Neural cell (in vitro differentiated cells): Measurements from ENCODE around the gene POM121L12. TPM values are rescaled to one million over a fixed set of nuclear protein-coding genes. Genes with fewer than 3 reads are reported as not detected.

Source experiments
- H2AFZ ChIP-seq: fragments of 200-600, 300-800 bp; sonication (generic), shearing (Covaris generic); 2 replicates; pipeline ENCODE4 v1.6.0; 2014; ENCODE audit warnings: low read depth, mild to moderate bottlenecking, antibody characterized with exemption, low read length, moderate library complexity
- H3F3A ChIP-seq: fragments of 200-600 bp; shearing (Covaris generic); 2 replicates; pipeline ENCODE4 v1.6.1; 2016; ENCODE audit warnings: mild to moderate bottlenecking, moderate library complexity, mixed read lengths, antibody characterized with exemption, low read length; ENCODE audit not compliant: insufficient read depth, poor library complexity, severe bottlenecking
- H3K27ac ChIP-seq: fragments of 200-600, 300-800 bp; sonication (generic), shearing (Covaris generic); 2 replicates; pipeline ENCODE4 v1.5.1; 2014; ENCODE audit warnings: mild to moderate bottlenecking, low read length, moderate library complexity
- H3K27me3 ChIP-seq: fragments of 300-800, 200-600 bp; sonication (generic), shearing (Covaris generic); 2 replicates; pipeline ENCODE4 v1.6.0; 2014; ENCODE audit warnings: mild to moderate bottlenecking, low read depth, low read length, moderate library complexity; ENCODE audit not compliant: insufficient read depth
- H3K36me3 ChIP-seq: fragments of 300-800, 200-600 bp; sonication (generic), shearing (Covaris generic); 2 replicates; pipeline ENCODE4 v1.5.1; 2014; ENCODE audit warnings: mild to moderate bottlenecking, antibody characterized with exemption, low read length, moderate library complexity; ENCODE audit not compliant: insufficient read depth
- H3K4me2 ChIP-seq: fragments of 300-800, 200-600 bp; sonication (generic), shearing (Covaris generic); 2 replicates; pipeline ENCODE4 v1.6.0; 2014; ENCODE audit warnings: mild to moderate bottlenecking, low read length
- H3K4me3 ChIP-seq: fragments of 300-800, 200-600 bp; sonication (generic), shearing (Covaris generic); 2 replicates; pipeline ENCODE4 v1.5.1; 2014; ENCODE audit warnings: mild to moderate bottlenecking, low read length, moderate library complexity
- H3K79me2 ChIP-seq: fragments of 200-600 bp; shearing (Covaris generic); replicated peaks from 2 replicates; pipeline ENCODE4 v1.6.0; 2014; ENCODE audit warnings: mild to moderate bottlenecking, low read length, moderate library complexity; ENCODE audit not compliant: insufficient read depth
- H3K9ac ChIP-seq: fragments of 300-800, 200-600 bp; sonication (generic), shearing (Covaris generic); 2 replicates; pipeline ENCODE4 v1.6.1; 2016; ENCODE audit warnings: mild to moderate bottlenecking, low read length, mixed read lengths
- H3K9me2 ChIP-seq: fragments of 200-600 bp; shearing (Covaris generic); 2 replicates; pipeline ENCODE4 v1.6.1; 2016; ENCODE audit warnings: mild to moderate bottlenecking, low read length, mixed read lengths; ENCODE audit not compliant: insufficient read depth
- H3K9me3 ChIP-seq: fragments of 200-600, 300-800 bp; sonication (generic), shearing (Covaris generic); 2 replicates; pipeline ENCODE4 v1.6.1; 2016; ENCODE audit warnings: mild to moderate bottlenecking, mixed run types, low read length, moderate library complexity, mixed read lengths
- H4K20me1 ChIP-seq: fragments of 200-600 bp; shearing (Covaris generic); 2 replicates; pipeline ENCODE4 v1.6.1; 2016; ENCODE audit warnings: mild to moderate bottlenecking, mixed run types; ENCODE audit not compliant: insufficient read depth
- EP300 ChIP-seq: fragments of 450-650 bp; conservative IDR thresholded peaks from 2 replicates; pipeline ENCODE4 v1.6.1; 2014; ENCODE audit warnings: antibody characterized with exemption, mild to moderate bottlenecking, moderate library complexity; ENCODE audit not compliant: poor library complexity, severe bottlenecking
- EZH2 ChIP-seq: fragments of 200-600, 300-800 bp; shearing (Covaris generic), sonication (generic); IDR thresholded peaks from 2 replicates; pipeline ENCODE4 v1.6.1; 2014; ENCODE audit warnings: antibody characterized with exemption, low read length, borderline replicate concordance, mild to moderate bottlenecking; ENCODE audit not compliant: insufficient read depth, poor library complexity, severe bottlenecking
- MXI1 ChIP-seq: fragments of 450-650 bp; conservative IDR thresholded peaks from 2 replicates; pipeline ENCODE4 v1.6.1; 2014; ENCODE audit warnings: antibody characterized with exemption, mild to moderate bottlenecking; ENCODE audit not compliant: poor library complexity, severe bottlenecking
- POLR2AphosphoS5 ChIP-seq: IDR thresholded peaks from 2 replicates; pipeline ENCODE4 v1.6.1; 2012
- RAD21 ChIP-seq: fragments of 450-650 bp; conservative IDR thresholded peaks from 2 replicates; pipeline ENCODE4 v1.6.1; 2014; ENCODE audit warnings: antibody characterized with exemption, mild to moderate bottlenecking, moderate library complexity
- SMC3 ChIP-seq: fragments of 450-650 bp; conservative IDR thresholded peaks from 2 replicates; pipeline ENCODE4 v1.6.1; 2014; ENCODE audit warnings: antibody characterized with exemption, mild to moderate bottlenecking, moderate library complexity; ENCODE audit not compliant: poor library complexity
- TAF1 ChIP-seq: IDR thresholded peaks from 2 replicates; pipeline ENCODE4 v1.6.1; 2012; ENCODE audit warnings: low read depth
- polyA minus RNA-seq: library from RNA; depleted of rRNA, polyadenylated mRNA; stranded (reverse); fragments of >200 nt; gene quantifications from 2 replicates; pipeline ENCODE4 v1.2.3, GENCODE V29; 2014
- polyA plus RNA-seq: library from polyadenylated mRNA; depleted of rRNA; stranded (reverse); fragments of >200 nt; gene quantifications from 2 replicates; pipeline ENCODE4 v1.2.3, GENCODE V29; 2014
- TF ChIP-seq, protein P1 (sequence below): fragments of 450-650 bp; IDR thresholded peaks from 2 replicates; pipeline ENCODE4 v1.5.1; 2014; ENCODE audit warnings: antibody characterized with exemption, mild to moderate bottlenecking, moderate library complexity; ENCODE audit not compliant: poor library complexity, severe bottlenecking
- TF ChIP-seq, protein P2 (sequence below): IDR thresholded peaks from 2 replicates; pipeline ENCODE4 v1.6.1; 2012; ENCODE audit warnings: borderline replicate concordance

Gene POM121L12
- polyA plus RNA-seq (not detected in 2 replicates), polyA minus RNA-seq (not detected in 2 replicates)

DNA sequence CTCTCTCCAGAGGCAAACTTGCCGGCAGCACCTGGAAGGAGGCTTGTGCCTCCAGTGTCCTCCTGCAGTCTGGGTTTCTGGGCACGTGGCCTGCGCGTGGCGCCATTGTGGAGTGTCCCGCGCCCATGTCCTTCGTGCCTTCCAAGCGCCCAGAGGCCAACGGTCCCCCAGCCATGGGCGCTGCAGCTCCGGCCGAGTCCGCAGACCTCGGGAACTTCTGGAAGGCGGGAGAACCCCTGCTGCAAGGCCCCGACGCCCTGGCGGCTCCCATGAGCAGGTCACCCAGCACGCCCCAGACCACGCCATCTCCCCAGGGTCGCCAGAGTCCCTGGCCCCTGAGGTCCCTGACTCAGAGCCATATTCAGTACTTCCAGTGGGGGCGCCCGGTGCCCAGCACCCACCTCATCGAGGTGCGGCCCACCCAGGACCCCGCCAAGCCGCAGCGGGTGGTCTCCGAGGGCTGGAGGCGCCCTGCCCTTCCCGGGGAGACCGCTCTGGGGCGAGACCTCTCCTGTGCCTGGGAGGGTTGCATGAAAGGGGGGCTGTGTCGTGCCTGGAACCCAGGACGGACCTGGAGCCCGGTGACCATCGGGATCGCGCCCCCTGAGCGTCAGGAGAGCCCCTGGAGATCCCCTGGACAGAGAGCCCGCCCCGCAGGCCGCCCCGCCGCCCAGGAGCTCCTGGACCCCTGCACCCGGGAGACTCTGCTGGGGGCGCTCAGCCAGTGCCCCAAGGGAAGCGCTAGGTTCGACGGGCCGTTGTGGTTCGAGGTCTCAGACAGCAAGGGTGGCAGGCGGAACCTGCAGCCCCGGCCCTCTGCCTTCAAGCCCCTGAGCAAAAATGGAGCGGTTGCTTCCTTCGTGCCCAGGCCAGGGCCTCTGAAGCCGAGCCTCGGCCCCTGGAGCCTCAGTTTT, at the start of gene POM121L12:
Gene POM121L12 (plus strand): TSS at position 135 of the 914 bp plus-strand sequence. CDS start 39 bp downstream, at position 174.
- no peaks in the 10 kb centered on the region for H3K9me3 ChIP-seq
- no peak within 1 kb of the TSS for H2AFZ ChIP-seq
- H3K27me3 ChIP-seq = no peaks in the 10 kb centered on the region
- no peak within 1 kb of the TSS for H3K4me2 ChIP-seq
- no peaks in the 10 kb centered on the region for H4K20me1 ChIP-seq
- H3K79me2 ChIP-seq = no peaks in the 10 kb centered on the region
- H3K9me2 ChIP-seq = no peaks in the 10 kb centered on the region
- H3K4me3 ChIP-seq = no peak within 1 kb of the TSS
- H3K9ac ChIP-seq = no peak within 1 kb of the TSS
- no peaks in the 10 kb centered on the region for H3F3A ChIP-seq
- H3K36me3 ChIP-seq = no peaks in the 10 kb centered on the region
- no peak within 1 kb of the TSS for H3K27ac ChIP-seq
- TF ChIP-seq EP300 (no peak), TAF1 (no peak), MXI1 (no peak), RAD21 (no peak), EZH2 (no peak), SMC3 (no peak), POLR2AphosphoS5 (no peak)
- TF ChIP-seq, protein P1, sequence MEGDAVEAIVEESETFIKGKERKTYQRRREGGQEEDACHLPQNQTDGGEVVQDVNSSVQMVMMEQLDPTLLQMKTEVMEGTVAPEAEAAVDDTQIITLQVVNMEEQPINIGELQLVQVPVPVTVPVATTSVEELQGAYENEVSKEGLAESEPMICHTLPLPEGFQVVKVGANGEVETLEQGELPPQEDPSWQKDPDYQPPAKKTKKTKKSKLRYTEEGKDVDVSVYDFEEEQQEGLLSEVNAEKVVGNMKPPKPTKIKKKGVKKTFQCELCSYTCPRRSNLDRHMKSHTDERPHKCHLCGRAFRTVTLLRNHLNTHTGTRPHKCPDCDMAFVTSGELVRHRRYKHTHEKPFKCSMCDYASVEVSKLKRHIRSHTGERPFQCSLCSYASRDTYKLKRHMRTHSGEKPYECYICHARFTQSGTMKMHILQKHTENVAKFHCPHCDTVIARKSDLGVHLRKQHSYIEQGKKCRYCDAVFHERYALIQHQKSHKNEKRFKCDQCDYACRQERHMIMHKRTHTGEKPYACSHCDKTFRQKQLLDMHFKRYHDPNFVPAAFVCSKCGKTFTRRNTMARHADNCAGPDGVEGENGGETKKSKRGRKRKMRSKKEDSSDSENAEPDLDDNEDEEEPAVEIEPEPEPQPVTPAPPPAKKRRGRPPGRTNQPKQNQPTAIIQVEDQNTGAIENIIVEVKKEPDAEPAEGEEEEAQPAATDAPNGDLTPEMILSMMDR = no peak
- TF ChIP-seq, protein P2, sequence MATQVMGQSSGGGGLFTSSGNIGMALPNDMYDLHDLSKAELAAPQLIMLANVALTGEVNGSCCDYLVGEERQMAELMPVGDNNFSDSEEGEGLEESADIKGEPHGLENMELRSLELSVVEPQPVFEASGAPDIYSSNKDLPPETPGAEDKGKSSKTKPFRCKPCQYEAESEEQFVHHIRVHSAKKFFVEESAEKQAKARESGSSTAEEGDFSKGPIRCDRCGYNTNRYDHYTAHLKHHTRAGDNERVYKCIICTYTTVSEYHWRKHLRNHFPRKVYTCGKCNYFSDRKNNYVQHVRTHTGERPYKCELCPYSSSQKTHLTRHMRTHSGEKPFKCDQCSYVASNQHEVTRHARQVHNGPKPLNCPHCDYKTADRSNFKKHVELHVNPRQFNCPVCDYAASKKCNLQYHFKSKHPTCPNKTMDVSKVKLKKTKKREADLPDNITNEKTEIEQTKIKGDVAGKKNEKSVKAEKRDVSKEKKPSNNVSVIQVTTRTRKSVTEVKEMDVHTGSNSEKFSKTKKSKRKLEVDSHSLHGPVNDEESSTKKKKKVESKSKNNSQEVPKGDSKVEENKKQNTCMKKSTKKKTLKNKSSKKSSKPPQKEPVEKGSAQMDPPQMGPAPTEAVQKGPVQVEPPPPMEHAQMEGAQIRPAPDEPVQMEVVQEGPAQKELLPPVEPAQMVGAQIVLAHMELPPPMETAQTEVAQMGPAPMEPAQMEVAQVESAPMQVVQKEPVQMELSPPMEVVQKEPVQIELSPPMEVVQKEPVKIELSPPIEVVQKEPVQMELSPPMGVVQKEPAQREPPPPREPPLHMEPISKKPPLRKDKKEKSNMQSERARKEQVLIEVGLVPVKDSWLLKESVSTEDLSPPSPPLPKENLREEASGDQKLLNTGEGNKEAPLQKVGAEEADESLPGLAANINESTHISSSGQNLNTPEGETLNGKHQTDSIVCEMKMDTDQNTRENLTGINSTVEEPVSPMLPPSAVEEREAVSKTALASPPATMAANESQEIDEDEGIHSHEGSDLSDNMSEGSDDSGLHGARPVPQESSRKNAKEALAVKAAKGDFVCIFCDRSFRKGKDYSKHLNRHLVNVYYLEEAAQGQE = no peak

DNA sequence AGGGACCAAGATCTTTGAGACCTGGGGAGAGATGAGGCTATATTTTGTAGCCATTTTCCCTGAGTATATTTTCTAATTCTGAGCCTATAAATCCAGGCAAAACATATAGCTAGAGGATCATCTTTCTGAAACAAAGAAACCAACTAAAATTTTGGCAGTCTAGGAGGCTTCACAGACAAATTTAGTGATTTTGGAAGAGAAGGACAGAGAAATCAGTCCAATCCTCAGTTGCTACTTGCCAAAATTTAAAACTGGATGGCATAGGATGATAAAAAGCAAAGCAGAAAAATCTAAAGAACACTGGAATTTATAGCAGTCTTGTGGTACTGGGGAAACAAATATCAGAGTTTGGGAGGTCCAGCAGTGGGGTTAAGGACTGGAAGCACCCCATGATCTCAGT, 43.4 kb upstream of the POM121L12 start:
- Histone ChIP-seq H3K9me3 (no peaks in the 10 kb centered on the region), H3K27ac (no peak overlapping the region), H3K27me3 (no peaks in the 10 kb centered on the region), H3K79me2 (no peaks in the 10 kb centered on the region), H4K20me1 (no peaks in the 10 kb centered on the region), H3K36me3 (no peaks in the 10 kb centered on the region), H3K9me2 (no peaks in the 10 kb centered on the region), H3F3A (no peaks in the 10 kb centered on the region), H2AFZ (no peak overlapping the region), H3K9ac (no peak overlapping the region), H3K4me2 (no peak overlapping the region), H3K4me3 (no peak overlapping the region)
- TF ChIP-seq MXI1 (no peak), SMC3 (no peak), RAD21 (no peak), POLR2AphosphoS5 (no peak)
- TF ChIP-seq, protein P1 = no peak
